IPS-11a (cell line): ENCODE data around the gene GLRA3.
"Not testable (repeated sequence)": the region's sequence is repeated elsewhere in the genome, so short reads cannot be mapped to it uniquely, and the experiment has no call there.

Source experiments
- H3K4me3 ChIP-seq: one replicate; pipeline ENCODE4 v1.5.1; 2013; ENCODE audit warnings: low read depth, low read length, control low read depth

Gene GLRA3

GRCh38 chr4:174813292-174813691 is 15.8 kb downstream of the GLRA3 start:
- no peak overlapping the region for H3K4me3 ChIP-seq

- no peak overlapping the region for H3K4me3 ChIP-seq
Observed at GRCh38 chr4:174810834-174811233, 18.2 kb downstream of the GLRA3 start.

GRCh38 chr4:174808836-174809235 is 20.2 kb downstream of the GLRA3 start:
- no peak overlapping the region for H3K4me3 ChIP-seq

GRCh38 chr4:174808119-174808518 is 20.9 kb downstream of the GLRA3 start:
- H3K4me3 ChIP-seq = no peak overlapping the region

- H3K4me3 ChIP-seq = no peak overlapping the region
Observed at GRCh38 chr4:174805746-174806145, 23.3 kb downstream of the GLRA3 start.

- H3K4me3 ChIP-seq = no peak overlapping the region
Observed at GRCh38 chr4:174794543-174795094, 34.4 kb downstream of the GLRA3 start.

- no peak overlapping the region for H3K4me3 ChIP-seq
Observed at GRCh38 chr4:174789657-174790056, 39.4 kb downstream of the GLRA3 start.

- not testable (repeated sequence) for H3K4me3 ChIP-seq
Observed at GRCh38 chr4:174778274-174778986, 50.6 kb downstream of the GLRA3 start.

GRCh38 chr4:174775366-174775765 is 53.7 kb downstream of the GLRA3 start:
- no peak overlapping the region for H3K4me3 ChIP-seq

GRCh38 chr4:174764105-174764729 is 64.8 kb downstream of the GLRA3 start:
- no peak overlapping the region for H3K4me3 ChIP-seq

- no peak overlapping the region for H3K4me3 ChIP-seq
Observed at GRCh38 chr4:174763454-174764104, 65.5 kb downstream of the GLRA3 start.

GRCh38 chr4:174761451-174761850 is 67.6 kb downstream of the GLRA3 start:
- no peak overlapping the region for H3K4me3 ChIP-seq

GRCh38 chr4:174757736-174758135 is 71.3 kb downstream of the GLRA3 start:
- no peak overlapping the region for H3K4me3 ChIP-seq

- H3K4me3 ChIP-seq = no peak overlapping the region
Observed at GRCh38 chr4:174753021-174753420, 76.0 kb downstream of the GLRA3 start.

GRCh38 chr4:174752026-174752425 is 77.0 kb downstream of the GLRA3 start:
- H3K4me3 ChIP-seq = no peak overlapping the region

GRCh38 chr4:174749091-174749490 is 80.0 kb downstream of the GLRA3 start:
- H3K4me3 ChIP-seq = no peak overlapping the region

GRCh38 chr4:174746710-174747109 is 82.3 kb downstream of the GLRA3 start:
- no peak overlapping the region for H3K4me3 ChIP-seq

- H3K4me3 ChIP-seq = no peak overlapping the region
Observed at GRCh38 chr4:174742561-174742960, 86.5 kb downstream of the GLRA3 start.

- H3K4me3 ChIP-seq = no peak overlapping the region
Observed at GRCh38 chr4:174739576-174739975, 89.5 kb downstream of the GLRA3 start.

- H3K4me3 ChIP-seq = no peak overlapping the region
Observed at GRCh38 chr4:174734181-174734580, 94.9 kb downstream of the GLRA3 start.

GRCh38 chr4:174717828-174718227 is 111.2 kb downstream of the GLRA3 start:
- H3K4me3 ChIP-seq = no peak overlapping the region
